Measurements from ENCODE around the gene NBEA.

NBEA gene

GRCh38 chr13:35470671-35471661 lies 528.9 kb downstream of the NBEA start:
- TF ChIP-seq CTCF (conservative IDR thresholded peaks at IDR 0.05; ENCODE audit: low read depth, low read length), result no peak
- H3K4me3 ChIP-seq (ENCODE audit: low read depth, low read length), result peak overlapping the region; percentile 55
- peak; percentile 41 for DNase-seq (ENCODE audit: low read depth)

GRCh38 chr13:35471706-35472322 lies 529.7 kb downstream of the NBEA start:
- H3K4me3 ChIP-seq (ENCODE audit: low read depth, low read length), result peak overlapping the region; percentile 55
- DNase-seq (ENCODE audit: low read depth), result peak; percentile 21
- TF ChIP-seq CTCF (conservative IDR thresholded peaks at IDR 0.05; ENCODE audit: low read depth, low read length), result no peak

- DNase-seq (ENCODE audit: low read depth), result no peak
- peak overlapping the region; percentile 1 for H3K4me3 ChIP-seq (ENCODE audit: low read depth, low read length)
- TF ChIP-seq CTCF (conservative IDR thresholded peaks at IDR 0.05; ENCODE audit: low read depth, low read length), result no peak
These were observed 530.3 kb downstream of the NBEA start for GRCh38 chr13:35472323-35472881.

- no peak for DNase-seq (ENCODE audit: low read depth)
- no peak for TF ChIP-seq CTCF (conservative IDR thresholded peaks at IDR 0.05; ENCODE audit: low read depth, low read length)
- H3K4me3 ChIP-seq (ENCODE audit: low read depth, low read length), result peak overlapping the region; percentile 2
These were observed 531.2 kb downstream of the NBEA start for GRCh38 chr13:35473206-35473775.

GRCh38 chr13:35473802-35474201 lies 531.7 kb downstream of the NBEA start:
- no peak for TF ChIP-seq CTCF (conservative IDR thresholded peaks at IDR 0.05; ENCODE audit: low read depth, low read length)
- no peak for DNase-seq (ENCODE audit: low read depth)
- H3K4me3 ChIP-seq (ENCODE audit: low read depth, low read length), result no peak overlapping the region

- TF ChIP-seq CTCF (conservative IDR thresholded peaks at IDR 0.05; ENCODE audit: low read depth, low read length), result no peak
- peak overlapping the region; percentile 65 for H3K4me3 ChIP-seq (ENCODE audit: low read depth, low read length)
- DNase-seq (ENCODE audit: low read depth), result peak; percentile 10
These were observed 532.6 kb downstream of the NBEA start for GRCh38 chr13:35474496-35475211.

All from choroid plexus epithelial cell (primary cell).